ENCODE data around the gene CLDN7.

The CLDN7 gene

GRCh38 chr17:7238420-7239090, 23.7 kb downstream of the CLDN7 start:
- peak in 6 of 51 donors; percentile 30 to 61 (median 50) for DNase-seq

- peak in 41 of 51 donors; percentile 19 to 78 (median 52) for DNase-seq
These were observed 24.4 kb downstream of the CLDN7 start for GRCh38 chr17:7237761-7238419.

GRCh38 chr17:7237266-7237760, 25.0 kb downstream of the CLDN7 start:
- DNase-seq, result no peak

GRCh38 chr17:7236808-7237207, 25.5 kb downstream of the CLDN7 start:
- no peak for DNase-seq

GRCh38 chr17:7235693-7236665, 26.3 kb downstream of the CLDN7 start:
- DNase-seq, result no peak

- DNase-seq, result peak; percentile 79 to 98 (median 93)
These were observed 28.0 kb downstream of the CLDN7 start, which contains the start of gene DVL2 for GRCh38 chr17:7234083-7234951. Gene DVL2 (minus strand): TSS chr17:7234517. CDS start chr17:7234262, 255 bp downstream.

- DNase-seq, result no peak
These were observed 28.6 kb downstream of the CLDN7 start for GRCh38 chr17:7233701-7234082.

- DNase-seq, result no peak
These were observed 30.2 kb downstream of the CLDN7 start for GRCh38 chr17:7232114-7232513.

- DNase-seq, result no peak
These were observed 32.8 kb downstream of the CLDN7 start for GRCh38 chr17:7229504-7229903.

- DNase-seq, result no peak
These were observed 33.4 kb downstream of the CLDN7 start for GRCh38 chr17:7228920-7229319.

GRCh38 chr17:7226721-7227710, 35.3 kb downstream of the CLDN7 start:
- no peak for DNase-seq

- no peak for DNase-seq
These were observed 36.5 kb downstream of the CLDN7 start for GRCh38 chr17:7225711-7226331.

- no peak for DNase-seq
These were observed 37.6 kb downstream of the CLDN7 start for GRCh38 chr17:7224661-7225111.

GRCh38 chr17:7224110-7224509, 38.2 kb downstream of the CLDN7 start:
- DNase-seq, result no peak

GRCh38 chr17:7223375-7223774, 38.9 kb downstream of the CLDN7 start:
- DNase-seq, result no peak

- DNase-seq, result no peak
These were observed 39.3 kb downstream of the CLDN7 start for GRCh38 chr17:7222972-7223292.

- DNase-seq, result no peak
These were observed 39.9 kb downstream of the CLDN7 start for GRCh38 chr17:7222093-7222971.

Data from hypothalamus (tissue), 51 donors.